IPS-11a (cell line): ENCODE results near the gene DNAJC7.

Experiments
- H3K4me3 ChIP-seq: one replicate; pipeline ENCODE4 v1.5.1; 2013; ENCODE audit warnings: low read depth, low read length, control low read depth

Gene DNAJC7

GRCh38 chr17:42042598-42043319 is 25.5 kb upstream of the DNAJC7 start:
- H3K4me3 ChIP-seq: no peak overlapping the region

- no peak overlapping the region for H3K4me3 ChIP-seq
These were observed 24.4 kb upstream of the DNAJC7 start for GRCh38 chr17:42041619-42042018.

GRCh38 chr17:42040818-42041217 is 23.6 kb upstream of the DNAJC7 start:
- no peak overlapping the region for H3K4me3 ChIP-seq

GRCh38 chr17:42039794-42040763 is 22.8 kb upstream of the DNAJC7 start:
- no peak overlapping the region for H3K4me3 ChIP-seq

GRCh38 chr17:42038221-42038973 is 21.2 kb upstream of the DNAJC7 start:
- no peak overlapping the region for H3K4me3 ChIP-seq

- no peak overlapping the region for H3K4me3 ChIP-seq
These were observed 16.8 kb upstream of the DNAJC7 start for GRCh38 chr17:42034059-42034458.

- H3K4me3 ChIP-seq: no peak overlapping the region
These were observed 14.3 kb upstream of the DNAJC7 start for GRCh38 chr17:42031584-42031983.

- no peak overlapping the region for H3K4me3 ChIP-seq
These were observed 11.5 kb upstream of the DNAJC7 start for GRCh38 chr17:42028791-42029127.

GRCh38 chr17:42027961-42028790 is 10.9 kb upstream of the DNAJC7 start:
- H3K4me3 ChIP-seq: no peak overlapping the region

GRCh38 chr17:42027590-42027889 is 10.3 kb upstream of the DNAJC7 start:
- no peak overlapping the region for H3K4me3 ChIP-seq

GRCh38 chr17:42026857-42027589 is 9.8 kb upstream of the DNAJC7 start:
- H3K4me3 ChIP-seq: no peak overlapping the region

- H3K4me3 ChIP-seq: no peak overlapping the region
These were observed 8.7 kb upstream of the DNAJC7 start for GRCh38 chr17:42025936-42026335.

- no peak overlapping the region for H3K4me3 ChIP-seq
These were observed 7.9 kb upstream of the DNAJC7 start for GRCh38 chr17:42025191-42025579.

- no peak overlapping the region for H3K4me3 ChIP-seq
These were observed 6.5 kb upstream of the DNAJC7 start for GRCh38 chr17:42023524-42024349.

GRCh38 chr17:42020845-42021244 is 3.6 kb upstream of the DNAJC7 start:
- H3K4me3 ChIP-seq: peak overlapping the region; percentile 86

- peak within 1 kb of the TSS; percentile 86 for H3K4me3 ChIP-seq
These were observed 2.5 kb upstream of the DNAJC7 start, which contains the start of gene NKIRAS2 for GRCh38 chr17:42019509-42020404. Gene NKIRAS2 (plus strand): TSS chr17:42020090. CDS start chr17:42021578, 1,488 bp downstream.

GRCh38 chr17:42018988-42019387 is 1.7 kb upstream of the DNAJC7 start:
- H3K4me3 ChIP-seq: no peak overlapping the region

GRCh38 chr17:42018339-42018738 is 1.1 kb upstream of the DNAJC7 start:
- peak overlapping the region; percentile 97 for H3K4me3 ChIP-seq
